Endothelial cell of umbilical vein (primary cell): ENCODE results near the gene IP6K3. TPM values are rescaled to one million over a fixed set of nuclear protein-coding genes. Genes with fewer than 3 reads are reported as not detected.

ENCODE experiments used
- BruUV-seq: library from RNA; stranded (reverse); fragments of 400-500 nt; replicated peaks from 2 replicates; lab custom pipeline; 2021; lab: Mats Ljungman, UMichigan
- CTCF ChIA-PET: fragments of 300-600, 350-600 bp; sonication (Branson Sonifier 250); formaldehyde crosslinking; loops from one replicate; lab custom pipeline; 2021; ENCODE audit warnings: antibody characterized with exemption, inconsistent platforms; lab: Charles Lee
- POLR2A ChIA-PET: fragments of 300-600, 350-600 bp; sonication (Branson Sonifier 250); formaldehyde crosslinking; loops from one replicate; lab custom pipeline; 2021; ENCODE audit warnings: antibody characterized with exemption, inconsistent platforms; lab: Charles Lee
- DNase-seq: peaks from one replicate; pipeline ENCODE4 v3.0.0-alpha.2; 2011; ENCODE audit warnings: low read depth, low spot score
- FAIRE-seq: peaks from 2 replicates; lab custom pipeline; 2011; peaks lifted over from hg19 to GRCh38; lab: Jason Lieb, UNC
- H2AFZ ChIP-seq: 2 replicates; pipeline ENCODE4 v1.6.0; 2012; ENCODE audit warnings: low read depth, low read length, control low read depth, inconsistent platforms
- H3K27ac ChIP-seq: 2 replicates; pipeline ENCODE4 v1.5.1; 2011; ENCODE audit warnings: low read depth, mild to moderate bottlenecking, control low read depth, low read length, moderate library complexity; ENCODE audit not compliant: insufficient read depth
- H3K27me3 ChIP-seq, 2 experiments: 2 replicates each; pipeline versions ENCODE4 v1.6.0 to v1.6.1; 2011; ENCODE audit warnings: low read length in 2 of 2, mixed read lengths in 1 of 2; ENCODE audit not compliant: control insufficient read depth in 2 of 2, insufficient read depth in 2 of 2
- H3K36me3 ChIP-seq, 2 experiments: 2 replicates in 1 of 2; 3 replicates in 1 of 2; pipeline ENCODE4 v1.5.1; 2011; ENCODE audit warnings: low read length in 2 of 2, mild to moderate bottlenecking in 1 of 2, moderate library complexity in 1 of 2; ENCODE audit not compliant: control insufficient read depth in 2 of 2, insufficient read depth in 2 of 2; ENCODE audit errors: extremely low read depth in 1 of 2
- H3K4me1 ChIP-seq: 3 replicates; pipeline ENCODE4 v1.5.1; 2011; ENCODE audit warnings: mild to moderate bottlenecking, low read length; ENCODE audit not compliant: control insufficient read depth, insufficient read depth; ENCODE audit errors: extremely low read depth
- H3K4me2 ChIP-seq: 2 replicates; pipeline ENCODE4 v1.6.1; 2011; ENCODE audit warnings: low read length, control low read depth, mixed read lengths; ENCODE audit not compliant: insufficient read depth
- H3K4me3 ChIP-seq, 3 experiments: fragments of 200-600 bp in 1 of 3; sonication (generic), shearing (Covaris generic) in 1 of 3; replicated peaks in 1 of 3; 2 replicates each; pipeline ENCODE4 v1.5.1; 2011 to 2016; ENCODE audit warnings: control low read depth in 3 of 3, low read length in 3 of 3, mild to moderate bottlenecking in 2 of 3, inconsistent platforms in 1 of 3, low read depth in 1 of 3, moderate library complexity in 1 of 3; ENCODE audit not compliant: insufficient read depth in 1 of 3
- H3K79me2 ChIP-seq: 2 replicates; pipeline ENCODE4 v1.6.0; 2012; ENCODE audit warnings: low read length, inconsistent platforms; ENCODE audit not compliant: control insufficient read depth, insufficient read depth
- H3K9ac ChIP-seq: replicated peaks from 2 replicates; pipeline ENCODE3; 2011; ENCODE audit warnings: low read length, control low read depth; ENCODE audit not compliant: insufficient read depth; ENCODE audit errors: extremely low read depth
- H3K9me1 ChIP-seq: replicated peaks from 3 replicates; pipeline ENCODE4 v1.6.0; 2011; ENCODE audit warnings: mild to moderate bottlenecking, low read length; ENCODE audit not compliant: control insufficient read depth, insufficient read depth; ENCODE audit errors: extremely low read depth
- H3K9me3 ChIP-seq: replicated peaks from 2 replicates; pipeline ENCODE4 v1.5.1; 2012; ENCODE audit warnings: low read length, inconsistent platforms; ENCODE audit not compliant: control insufficient read depth, insufficient read depth
- H4K20me1 ChIP-seq: replicated peaks from 2 replicates; pipeline ENCODE3; 2011; ENCODE audit warnings: mild to moderate bottlenecking, low read length; ENCODE audit not compliant: control insufficient read depth, insufficient read depth; ENCODE audit errors: extremely low read depth
- EZH2 ChIP-seq: IDR thresholded peaks from 2 replicates; pipeline ENCODE4 v1.6.1; 2012; ENCODE audit warnings: borderline replicate concordance, low read depth, mild to moderate bottlenecking, moderate library complexity, low read length, inconsistent platforms; ENCODE audit not compliant: severe bottlenecking
- FOS ChIP-seq: IDR thresholded peaks from 2 replicates; pipeline ENCODE4 v1.6.1; 2011; ENCODE audit warnings: mild to moderate bottlenecking, low read length, moderate library complexity, borderline replicate concordance; ENCODE audit not compliant: insufficient read depth
- GATA2 ChIP-seq: IDR thresholded peaks from 2 replicates; pipeline ENCODE4 v1.7.0; 2011; ENCODE audit warnings: low read depth, mild to moderate bottlenecking, moderate library complexity, mixed read lengths, low read length; ENCODE audit not compliant: insufficient read length, insufficient read depth
- JUN ChIP-seq: IDR thresholded peaks from 2 replicates; pipeline ENCODE4 v1.6.1; 2011; ENCODE audit warnings: borderline replicate concordance, low read depth; ENCODE audit not compliant: insufficient read length, insufficient read depth
- MAX ChIP-seq: IDR thresholded peaks from 2 replicates; pipeline ENCODE4 v1.6.1; 2011; ENCODE audit not compliant: insufficient read depth, insufficient read length
- MYC ChIP-seq: IDR thresholded peaks from one replicate; pipeline ENCODE4 v1.6.1; 2011; ENCODE audit warnings: mild to moderate bottlenecking, low read depth, low read length
- POLR2A ChIP-seq: IDR thresholded peaks from 2 replicates; pipeline ENCODE4 v1.6.1; 2012; ENCODE audit warnings: low read depth, mild to moderate bottlenecking, control low read depth, low read length
- POLR2AphosphoS5 ChIP-seq: IDR thresholded peaks from 2 replicates; pipeline ENCODE4 v1.6.1; 2012; ENCODE audit warnings: low read depth, mild to moderate bottlenecking, control low read depth, low read length, moderate library complexity; ENCODE audit not compliant: insufficient read depth
- dilution Hi-C: fragments of 300-500 bp; cut with MboI; formaldehyde crosslinking; loops from one replicate; pipeline ENCODE4 v1.15.0; 2019; ENCODE audit warnings: low sequenced_read_pairs; ENCODE audit not compliant: extremely low pct_ligation_motif_present
- intact Hi-C: fragments of 100-400 bp; cut with micrococcal nuclease; formaldehyde crosslinking; loops from one replicate; pipeline ENCODE4 v1.10.0; 2022
- polyA plus RNA-seq, 4 experiments: library from polyadenylated mRNA; depleted of rRNA in 3 of 4; stranded (reverse) in 3 of 4; unstranded in 1 of 4; fragments of >200 nt; gene quantifications; 2 replicates each; pipeline versions ENCODE4 v1.2.1 to v1.2.3, GENCODE V29; 2011 to 2012; ENCODE audit warnings: missing spikeins in 1 of 4
- total RNA-seq: library from RNA; stranded (reverse); gene quantifications from 2 replicates; pipeline ENCODE4 v1.2.3, GENCODE V29; 2021
- TF ChIP-seq, protein P1 (sequence below), 2 donors: IDR thresholded peaks; 1 replicate in 1 of 2; 2 replicates in 1 of 2; pipeline ENCODE4 v1.5.1; 2011; ENCODE audit warnings: low read length in 2 of 2, mild to moderate bottlenecking in 2 of 2, moderate library complexity in 2 of 2, control low read depth in 1 of 2, inconsistent platforms in 1 of 2, low read depth in 1 of 2; ENCODE audit not compliant: insufficient read depth in 1 of 2; ENCODE audit errors: extremely low read depth in 1 of 2

IP6K3 gene
- total and polyA plus RNA-seq, 2 donors (not counting 3 experiments of a cell fraction or from before 2014, with no cell fraction given): not detected

DNA sequence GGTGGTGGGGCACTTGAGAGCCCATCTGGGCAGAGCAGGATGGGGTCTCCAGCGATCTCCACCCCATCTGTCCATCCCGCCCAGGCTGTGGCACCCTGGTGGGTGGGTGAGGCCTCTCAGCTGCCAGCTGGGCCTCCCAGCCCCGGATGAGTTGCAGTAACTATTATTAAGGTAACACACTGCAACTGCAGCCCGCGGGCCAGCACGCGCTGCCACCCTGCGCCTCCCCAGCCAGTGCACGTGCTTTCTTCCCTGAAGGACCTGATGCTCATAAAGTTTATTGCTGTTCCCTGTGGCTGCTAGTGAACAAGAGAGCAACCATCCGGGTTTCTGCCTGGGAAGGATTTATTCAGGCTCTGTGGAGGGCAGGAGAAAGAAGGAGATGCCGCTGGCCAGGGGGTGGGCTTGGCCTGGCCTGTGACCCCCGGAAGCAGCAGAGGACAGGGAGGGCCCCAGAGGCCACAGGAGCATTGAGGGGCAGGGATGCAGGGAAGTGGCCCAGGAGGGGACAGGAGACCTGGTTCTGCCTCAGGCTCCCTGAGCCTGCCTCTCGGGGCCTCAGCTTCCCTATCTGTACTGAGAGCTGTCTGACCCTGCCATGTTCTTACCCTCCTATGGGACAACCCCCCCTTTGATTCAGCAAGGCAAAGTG, 1.7 kb downstream of the IP6K3 start:
- intact Hi-C loops: loop anchor here (1.0 to 2.0 kb wide), 4 partner anchors 24 to 409 kb away; no protein-coding TSS in a partner anchor
- no peak overlapping the region for H3K4me2 ChIP-seq

More for the DNA sequence above, 1.7 kb downstream of the IP6K3 start:
- Histone ChIP-seq H3K9me1 (no peaks in the 10 kb centered on the region), H2AFZ (no peak overlapping the region), H3K9ac (no peak overlapping the region), H3K4me1 (no peaks in the 10 kb centered on the region), H3K27ac (no peak overlapping the region), H3K36me3 (no peaks in the 10 kb centered on the region), H3K79me2 (no peaks in the 10 kb centered on the region), H3K9me3 (no peaks in the 10 kb centered on the region), H3K4me3 (no peak overlapping the region), H3K27me3 (peaks cover 4 to 9% of the 10 kb centered on the region in 2 experiments), H4K20me1 (no peaks in the 10 kb centered on the region)
- POLR2A ChIA-PET: no interaction called here
- BruUV-seq: no TSS peak
- dilution Hi-C loops: no loop called here
- FAIRE-seq (no peak), DNase-seq (no peak)
- CTCF ChIA-PET: interaction anchor here (0.6 to 7.7 kb wide), 18 partner anchors 9 to 417 kb away, joined by 3 to 122 read pairs (median 5); partner anchors contain the start of gene UQCC2
- TF ChIP-seq FOS (no peak), MYC (no peak), EZH2 (no peak), GATA2 (no peak), POLR2A (no peak), MAX (no peak), POLR2AphosphoS5 (no peak), JUN (no peak)
- TF ChIP-seq, protein P1, sequence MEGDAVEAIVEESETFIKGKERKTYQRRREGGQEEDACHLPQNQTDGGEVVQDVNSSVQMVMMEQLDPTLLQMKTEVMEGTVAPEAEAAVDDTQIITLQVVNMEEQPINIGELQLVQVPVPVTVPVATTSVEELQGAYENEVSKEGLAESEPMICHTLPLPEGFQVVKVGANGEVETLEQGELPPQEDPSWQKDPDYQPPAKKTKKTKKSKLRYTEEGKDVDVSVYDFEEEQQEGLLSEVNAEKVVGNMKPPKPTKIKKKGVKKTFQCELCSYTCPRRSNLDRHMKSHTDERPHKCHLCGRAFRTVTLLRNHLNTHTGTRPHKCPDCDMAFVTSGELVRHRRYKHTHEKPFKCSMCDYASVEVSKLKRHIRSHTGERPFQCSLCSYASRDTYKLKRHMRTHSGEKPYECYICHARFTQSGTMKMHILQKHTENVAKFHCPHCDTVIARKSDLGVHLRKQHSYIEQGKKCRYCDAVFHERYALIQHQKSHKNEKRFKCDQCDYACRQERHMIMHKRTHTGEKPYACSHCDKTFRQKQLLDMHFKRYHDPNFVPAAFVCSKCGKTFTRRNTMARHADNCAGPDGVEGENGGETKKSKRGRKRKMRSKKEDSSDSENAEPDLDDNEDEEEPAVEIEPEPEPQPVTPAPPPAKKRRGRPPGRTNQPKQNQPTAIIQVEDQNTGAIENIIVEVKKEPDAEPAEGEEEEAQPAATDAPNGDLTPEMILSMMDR (IDR thresholded peaks at IDR 0.05; ENCODE audit: extremely low read depth in 1 of 2, insufficient read depth in 1 of 2, low read depth in 1 of 2, low read length in 2 of 2): no peak
